Peyer's patch (tissue), 4 donors: ENCODE data around the gene HS2ST1.

Experiments used
- POLR2A ChIP-seq, 2 donors: fragments of 450-650 bp; IDR thresholded peaks; one replicate each; pipeline ENCODE4 v1.5.1; 2017; ENCODE audit warnings: antibody characterized with exemption in 2 of 2, mild to moderate bottlenecking in 2 of 2, moderate library complexity in 2 of 2
- TF ChIP-seq, protein P1 (sequence below), 6 experiments: fragments of 450-650 bp in 4 of 6; fragments of 200-600 bp in 2 of 6; sonication (generic) in 1 of 6; IDR thresholded peaks; one replicate each; pipeline ENCODE4 v1.5.1; 2017 to 2019; ENCODE audit warnings: antibody characterized with exemption in 6 of 6, mild to moderate bottlenecking in 3 of 6, moderate library complexity in 1 of 6

DNA sequence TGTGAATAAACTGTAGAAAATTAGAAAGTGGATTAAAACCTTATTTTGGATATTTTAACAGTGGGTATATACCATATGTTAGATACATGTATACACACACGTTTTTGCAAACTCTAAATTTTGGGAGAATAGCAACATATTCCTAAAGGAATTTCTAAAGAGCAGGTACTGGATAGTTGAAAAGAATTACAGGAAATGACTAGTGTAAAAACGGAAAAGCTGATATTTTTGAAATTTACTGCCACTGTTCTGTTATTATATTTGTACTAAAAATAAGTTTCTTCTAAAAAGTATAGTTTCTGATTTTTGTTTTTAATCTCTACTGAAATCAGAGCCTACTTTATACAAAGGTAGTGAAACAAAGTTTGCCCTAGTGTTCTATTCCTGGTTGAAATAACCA, 114.1 kb downstream of the HS2ST1 start:
- no peak for TF ChIP-seq POLR2A (IDR thresholded peaks at IDR 0.05)
- TF ChIP-seq, protein P1, sequence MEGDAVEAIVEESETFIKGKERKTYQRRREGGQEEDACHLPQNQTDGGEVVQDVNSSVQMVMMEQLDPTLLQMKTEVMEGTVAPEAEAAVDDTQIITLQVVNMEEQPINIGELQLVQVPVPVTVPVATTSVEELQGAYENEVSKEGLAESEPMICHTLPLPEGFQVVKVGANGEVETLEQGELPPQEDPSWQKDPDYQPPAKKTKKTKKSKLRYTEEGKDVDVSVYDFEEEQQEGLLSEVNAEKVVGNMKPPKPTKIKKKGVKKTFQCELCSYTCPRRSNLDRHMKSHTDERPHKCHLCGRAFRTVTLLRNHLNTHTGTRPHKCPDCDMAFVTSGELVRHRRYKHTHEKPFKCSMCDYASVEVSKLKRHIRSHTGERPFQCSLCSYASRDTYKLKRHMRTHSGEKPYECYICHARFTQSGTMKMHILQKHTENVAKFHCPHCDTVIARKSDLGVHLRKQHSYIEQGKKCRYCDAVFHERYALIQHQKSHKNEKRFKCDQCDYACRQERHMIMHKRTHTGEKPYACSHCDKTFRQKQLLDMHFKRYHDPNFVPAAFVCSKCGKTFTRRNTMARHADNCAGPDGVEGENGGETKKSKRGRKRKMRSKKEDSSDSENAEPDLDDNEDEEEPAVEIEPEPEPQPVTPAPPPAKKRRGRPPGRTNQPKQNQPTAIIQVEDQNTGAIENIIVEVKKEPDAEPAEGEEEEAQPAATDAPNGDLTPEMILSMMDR (IDR thresholded peaks at IDR 0.05): no peak
